ACHN (cell line): Measurements from ENCODE around the gene BCAS3.
"Not testable (repeated sequence)": the region's sequence is repeated elsewhere in the genome, so short reads cannot be mapped to it uniquely, and the experiment has no call there.

Experiments
- DNase-seq: peaks from one replicate; pipeline ENCODE4 v3.0.0-alpha.2; 2015
- in situ Hi-C: cut with HindIII; loops from 2 replicates; pipeline ENCODE4 v1.10.0; 2017; ENCODE audit warnings: low sequenced_read_pairs, low pct_ligation_motif_present, low pct_unique_long_range_greater_than_20kb

BCAS3 gene

GRCh38 chr17:61007980-61008379 is 330.3 kb downstream of the BCAS3 start:
- in situ Hi-C loops: no loop called here
- DNase-seq: no peak

- in situ Hi-C loops: no loop called here
These were observed 332.0 kb downstream of the BCAS3 start for GRCh38 chr17:61009663-61010062.

GRCh38 chr17:61010661-61011170 is 333.1 kb downstream of the BCAS3 start:
- no peak for DNase-seq
- in situ Hi-C loops: no loop called here

More at GRCh38 chr17:61009663-61010062, 332.0 kb downstream of the BCAS3 start:
- no peak for DNase-seq

GRCh38 chr17:61011251-61011650 is 333.6 kb downstream of the BCAS3 start:
- in situ Hi-C loops: no loop called here
- DNase-seq: no peak

GRCh38 chr17:61015966-61016365 is 338.3 kb downstream of the BCAS3 start:
- in situ Hi-C loops: no loop called here
- no peak for DNase-seq

- DNase-seq: no peak
- in situ Hi-C loops: no loop called here
These were observed 339.8 kb downstream of the BCAS3 start for GRCh38 chr17:61017317-61018006.

- in situ Hi-C loops: no loop called here
- DNase-seq: no peak
These were observed 341.3 kb downstream of the BCAS3 start for GRCh38 chr17:61018938-61019337.

GRCh38 chr17:61023996-61024395 is 346.3 kb downstream of the BCAS3 start:
- DNase-seq: no peak
- in situ Hi-C loops: no loop called here

- in situ Hi-C loops: no loop called here
- DNase-seq: no peak
These were observed 349.2 kb downstream of the BCAS3 start for GRCh38 chr17:61026818-61027217.

GRCh38 chr17:61029181-61029580 is 351.5 kb downstream of the BCAS3 start:
- in situ Hi-C loops: no loop called here
- no peak for DNase-seq

GRCh38 chr17:61040666-61041065 is 363.0 kb downstream of the BCAS3 start:
- in situ Hi-C loops: no loop called here

GRCh38 chr17:61042348-61042747 is 364.7 kb downstream of the BCAS3 start:
- DNase-seq, in situ Hi-C loops: not testable (repeated sequence)

More at GRCh38 chr17:61040666-61041065, 363.0 kb downstream of the BCAS3 start:
- no peak for DNase-seq

GRCh38 chr17:61047515-61047914 is 369.9 kb downstream of the BCAS3 start:
- in situ Hi-C loops: no loop called here
- no peak for DNase-seq

GRCh38 chr17:61048376-61049106 is 370.9 kb downstream of the BCAS3 start:
- in situ Hi-C loops: no loop called here
- no peak for DNase-seq

GRCh38 chr17:61053469-61053868 is 375.8 kb downstream of the BCAS3 start:
- DNase-seq: no peak
- in situ Hi-C loops: no loop called here

GRCh38 chr17:61054436-61054835 is 376.8 kb downstream of the BCAS3 start:
- in situ Hi-C loops: no loop called here
- DNase-seq: no peak

GRCh38 chr17:61057257-61057656 is 379.6 kb downstream of the BCAS3 start:
- in situ Hi-C loops: no loop called here
- no peak for DNase-seq

- no peak for DNase-seq
These were observed 380.4 kb downstream of the BCAS3 start for GRCh38 chr17:61058066-61058465.

GRCh38 chr17:61063528-61063927 is 385.9 kb downstream of the BCAS3 start:
- no peak for DNase-seq
- in situ Hi-C loops: no loop called here

More at GRCh38 chr17:61058066-61058465, 380.4 kb downstream of the BCAS3 start:
- in situ Hi-C loops: no loop called here
